HepG2 (cell line): Measurements from ENCODE around the gene CPNE5. TPM values are rescaled to one million over a fixed set of nuclear protein-coding genes. Genes with fewer than 3 reads are reported as not detected.

Source experiments
- CREB1 ChIP-seq, 2 experiments: fragments of 450-650 bp in 1 of 2; IDR thresholded peaks; 2 replicates each; pipeline ENCODE4 v1.6.1; 2016 to 2017; ENCODE audit warnings: control low read depth in 1 of 2, mild to moderate bottlenecking in 1 of 2, missing compliant biosample characterization in 1 of 2, missing genetic modification characterization in 1 of 2
- FOXA1 ChIP-seq, 2 experiments: fragments of 450-650 bp in 1 of 2; sonication (generic) in 1 of 2; formaldehyde crosslinking in 1 of 2; IDR thresholded peaks; 2 replicates each; pipeline versions ENCODE4 v1.4.0 to v1.6.1; 2016 to 2020; ENCODE audit warnings: missing genetic modification reagents in 1 of 2
- FOXK1 ChIP-seq: sonication (generic); formaldehyde crosslinking; IDR thresholded peaks from 2 replicates; pipeline ENCODE4 v1.4.0; 2020; ENCODE audit warnings: low read depth, missing genetic modification reagents, borderline replicate concordance
- IRF2 ChIP-seq: IDR thresholded peaks from 2 replicates; pipeline ENCODE4 v1.6.1; 2018; ENCODE audit warnings: missing genetic modification reagents, missing compliant biosample characterization
- PITX1 ChIP-seq: sonication (generic); formaldehyde crosslinking; IDR thresholded peaks from 2 replicates; pipeline ENCODE4 v1.5.1; 2020; ENCODE audit warnings: mild to moderate bottlenecking, missing genetic modification reagents
- STAG1 ChIP-seq: sonication (generic); formaldehyde crosslinking; IDR thresholded peaks from 2 replicates; pipeline ENCODE4 v1.4.0; 2020; ENCODE audit warnings: missing genetic modification reagents
- THAP11 ChIP-seq: IDR thresholded peaks from 2 replicates; pipeline ENCODE4 v1.6.1; 2016; ENCODE audit warnings: missing biosample characterization, missing genetic modification reagents
- ZNF205 ChIP-seq: IDR thresholded peaks from 2 replicates; pipeline ENCODE4 v1.6.1; 2018; ENCODE audit warnings: missing biosample characterization, missing genetic modification reagents
- ZNF44 ChIP-seq: sonication (generic); formaldehyde crosslinking; IDR thresholded peaks from 2 replicates; pipeline ENCODE4 v1.5.1; 2020; ENCODE audit warnings: mild to moderate bottlenecking, missing genetic modification reagents
- ZNF766 ChIP-seq: sonication (generic); formaldehyde crosslinking; IDR thresholded peaks from 2 replicates; pipeline ENCODE4 v1.5.0; 2020; ENCODE audit warnings: missing genetic modification reagents, borderline replicate concordance
- polyA plus RNA-seq, 8 experiments: library from polyadenylated mRNA; depleted of rRNA in 3 of 8; stranded (reverse) in 7 of 8; unstranded in 1 of 8; fragments of >200 nt; fragmentation: Illumina TruSeq in 4 of 8; extraction: Trizol in 4 of 8; gene quantifications; 2 replicates each; pipeline versions ENCODE4 v1.2.1 to v1.2.3, GENCODE V29; 2011 to 2016; ENCODE audit warnings: low read depth in 4 of 8, missing spikeins in 1 of 8, mixed read lengths in 1 of 8; ENCODE audit not compliant: insufficient read depth in 1 of 8
- total RNA-seq, 5 experiments: library from RNA; depleted of rRNA; stranded (reverse); fragments of >200 nt; fragmentation: Illumina TruSeq; extraction: Trizol; gene quantifications; 2 replicates each; pipeline ENCODE4 v1.2.3, GENCODE V29; 2016; ENCODE audit warnings: low read depth in 1 of 5
- TF ChIP-seq, protein P1 (sequence below): IDR thresholded peaks from 2 replicates; pipeline ENCODE4 v1.6.1; 2018; ENCODE audit warnings: missing genetic modification reagents, mild to moderate bottlenecking, missing compliant biosample characterization
- TF ChIP-seq, protein P2 (sequence below): sonication (generic); formaldehyde crosslinking; IDR thresholded peaks from 2 replicates; pipeline ENCODE4 v1.4.0; 2020; ENCODE audit warnings: missing genetic modification reagents
- TF ChIP-seq, protein P3 (sequence below): sonication (generic); formaldehyde crosslinking; IDR thresholded peaks from 2 replicates; pipeline ENCODE4 v1.9.0; 2022; ENCODE audit warnings: missing genetic modification reagents, mild to moderate bottlenecking, borderline replicate concordance
- TF ChIP-seq, protein P4 (sequence below), 2 experiments: sonication (generic) in 1 of 2; formaldehyde crosslinking in 1 of 2; IDR thresholded peaks; 2 replicates each; pipeline versions ENCODE4 v1.4.0 to v1.6.1; 2018 to 2020; ENCODE audit warnings: missing genetic modification reagents in 2 of 2, borderline replicate concordance in 1 of 2, low read depth in 1 of 2, mild to moderate bottlenecking in 1 of 2, missing biosample characterization in 1 of 2
- TF ChIP-seq, protein P5 (sequence below): sonication (generic); formaldehyde crosslinking; IDR thresholded peaks from 2 replicates; pipeline ENCODE4 v1.5.1; 2020; ENCODE audit warnings: mild to moderate bottlenecking, missing genetic modification reagents, moderate library complexity
- TF ChIP-seq, protein P6 (sequence below): sonication (generic); formaldehyde crosslinking; IDR thresholded peaks from 2 replicates; pipeline ENCODE4 v1.5.0; 2020; ENCODE audit warnings: missing genetic modification reagents

CPNE5 gene
- total and polyA plus RNA-seq, 2 of the 13 experiments (the other 11 are each of a cell fraction or from before 2014, with no cell fraction given), result 0.16 TPM; not detected in 1

GRCh38 chr6:36759148-36759759 is 80.0 kb downstream of the CPNE5 start (continued):
- TF ChIP-seq, protein P1, sequence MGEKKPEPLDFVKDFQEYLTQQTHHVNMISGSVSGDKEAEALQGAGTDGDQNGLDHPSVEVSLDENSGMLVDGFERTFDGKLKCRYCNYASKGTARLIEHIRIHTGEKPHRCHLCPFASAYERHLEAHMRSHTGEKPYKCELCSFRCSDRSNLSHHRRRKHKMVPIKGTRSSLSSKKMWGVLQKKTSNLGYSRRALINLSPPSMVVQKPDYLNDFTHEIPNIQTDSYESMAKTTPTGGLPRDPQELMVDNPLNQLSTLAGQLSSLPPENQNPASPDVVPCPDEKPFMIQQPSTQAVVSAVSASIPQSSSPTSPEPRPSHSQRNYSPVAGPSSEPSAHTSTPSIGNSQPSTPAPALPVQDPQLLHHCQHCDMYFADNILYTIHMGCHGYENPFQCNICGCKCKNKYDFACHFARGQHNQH (CRISPR knock-in tag), result 0 out of 2 replicates have a peak, but pooled peaks have one; percentile 40
- peak; percentile 40; the same call in 1 of the 2 replicates for TF ChIP-seq ZNF766
- no peak for TF ChIP-seq FOXA1 (IDR thresholded peaks at IDR 0.05)
- TF ChIP-seq FOXA1 (CRISPR knock-in tag; IDR thresholded peaks at IDR 0.05), result no peak
- 0 out of 2 replicates have a peak, but pooled peaks have one; percentile 38 for TF ChIP-seq IRF2 (CRISPR knock-in tag)
- TF ChIP-seq, protein P2, sequence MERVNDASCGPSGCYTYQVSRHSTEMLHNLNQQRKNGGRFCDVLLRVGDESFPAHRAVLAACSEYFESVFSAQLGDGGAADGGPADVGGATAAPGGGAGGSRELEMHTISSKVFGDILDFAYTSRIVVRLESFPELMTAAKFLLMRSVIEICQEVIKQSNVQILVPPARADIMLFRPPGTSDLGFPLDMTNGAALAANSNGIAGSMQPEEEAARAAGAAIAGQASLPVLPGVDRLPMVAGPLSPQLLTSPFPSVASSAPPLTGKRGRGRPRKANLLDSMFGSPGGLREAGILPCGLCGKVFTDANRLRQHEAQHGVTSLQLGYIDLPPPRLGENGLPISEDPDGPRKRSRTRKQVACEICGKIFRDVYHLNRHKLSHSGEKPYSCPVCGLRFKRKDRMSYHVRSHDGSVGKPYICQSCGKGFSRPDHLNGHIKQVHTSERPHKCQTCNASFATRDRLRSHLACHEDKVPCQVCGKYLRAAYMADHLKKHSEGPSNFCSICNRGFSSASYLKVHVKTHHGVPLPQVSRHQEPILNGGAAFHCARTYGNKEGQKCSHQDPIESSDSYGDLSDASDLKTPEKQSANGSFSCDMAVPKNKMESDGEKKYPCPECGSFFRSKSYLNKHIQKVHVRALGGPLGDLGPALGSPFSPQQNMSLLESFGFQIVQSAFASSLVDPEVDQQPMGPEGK (CRISPR knock-in tag), result 0 out of 2 replicates have a peak, but pooled peaks have one; percentile 39
- TF ChIP-seq, protein P3, sequence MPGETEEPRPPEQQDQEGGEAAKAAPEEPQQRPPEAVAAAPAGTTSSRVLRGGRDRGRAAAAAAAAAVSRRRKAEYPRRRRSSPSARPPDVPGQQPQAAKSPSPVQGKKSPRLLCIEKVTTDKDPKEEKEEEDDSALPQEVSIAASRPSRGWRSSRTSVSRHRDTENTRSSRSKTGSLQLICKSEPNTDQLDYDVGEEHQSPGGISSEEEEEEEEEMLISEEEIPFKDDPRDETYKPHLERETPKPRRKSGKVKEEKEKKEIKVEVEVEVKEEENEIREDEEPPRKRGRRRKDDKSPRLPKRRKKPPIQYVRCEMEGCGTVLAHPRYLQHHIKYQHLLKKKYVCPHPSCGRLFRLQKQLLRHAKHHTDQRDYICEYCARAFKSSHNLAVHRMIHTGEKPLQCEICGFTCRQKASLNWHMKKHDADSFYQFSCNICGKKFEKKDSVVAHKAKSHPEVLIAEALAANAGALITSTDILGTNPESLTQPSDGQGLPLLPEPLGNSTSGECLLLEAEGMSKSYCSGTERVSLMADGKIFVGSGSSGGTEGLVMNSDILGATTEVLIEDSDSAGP (CRISPR knock-in tag), result peak; percentile 35; the same call in 1 of the 2 replicates
- no peak for TF ChIP-seq CREB1 (IDR thresholded peaks at IDR 0.05)
- no peak for TF ChIP-seq CREB1 (CRISPR knock-in tag; IDR thresholded peaks at IDR 0.05)
- peak; percentile 95 for TF ChIP-seq STAG1 (CRISPR knock-in tag)
- no peak for TF ChIP-seq PITX1 (CRISPR knock-in tag)
- TF ChIP-seq THAP11 (CRISPR knock-in tag), result 0 out of 2 replicates have a peak, but pooled peaks have one; percentile 16
- TF ChIP-seq FOXK1 (CRISPR knock-in tag), result peak; percentile 38; the same call in 1 of the 2 replicates
- TF ChIP-seq, protein P4, sequence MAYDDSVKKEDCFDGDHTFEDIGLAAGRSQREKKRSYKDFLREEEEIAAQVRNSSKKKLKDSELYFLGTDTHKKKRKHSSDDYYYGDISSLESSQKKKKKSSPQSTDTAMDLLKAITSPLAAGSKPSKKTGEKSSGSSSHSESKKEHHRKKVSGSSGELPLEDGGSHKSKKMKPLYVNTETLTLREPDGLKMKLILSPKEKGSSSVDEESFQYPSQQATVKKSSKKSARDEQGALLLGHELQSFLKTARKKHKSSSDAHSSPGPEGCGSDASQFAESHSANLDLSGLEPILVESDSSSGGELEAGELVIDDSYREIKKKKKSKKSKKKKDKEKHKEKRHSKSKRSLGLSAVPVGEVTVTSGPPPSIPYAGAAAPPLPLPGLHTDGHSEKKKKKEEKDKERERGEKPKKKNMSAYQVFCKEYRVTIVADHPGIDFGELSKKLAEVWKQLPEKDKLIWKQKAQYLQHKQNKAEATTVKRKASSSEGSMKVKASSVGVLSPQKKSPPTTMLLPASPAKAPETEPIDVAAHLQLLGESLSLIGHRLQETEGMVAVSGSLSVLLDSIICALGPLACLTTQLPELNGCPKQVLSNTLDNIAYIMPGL (CRISPR knock-in tag; IDR thresholded peaks at IDR 0.05; ENCODE audit: borderline replicate concordance in 1 of 2, low read depth in 1 of 2), result 0 out of 4 replicates have a peak, but pooled peaks of 1 of the 2 experiments have one; percentile 28
- TF ChIP-seq, protein P5, sequence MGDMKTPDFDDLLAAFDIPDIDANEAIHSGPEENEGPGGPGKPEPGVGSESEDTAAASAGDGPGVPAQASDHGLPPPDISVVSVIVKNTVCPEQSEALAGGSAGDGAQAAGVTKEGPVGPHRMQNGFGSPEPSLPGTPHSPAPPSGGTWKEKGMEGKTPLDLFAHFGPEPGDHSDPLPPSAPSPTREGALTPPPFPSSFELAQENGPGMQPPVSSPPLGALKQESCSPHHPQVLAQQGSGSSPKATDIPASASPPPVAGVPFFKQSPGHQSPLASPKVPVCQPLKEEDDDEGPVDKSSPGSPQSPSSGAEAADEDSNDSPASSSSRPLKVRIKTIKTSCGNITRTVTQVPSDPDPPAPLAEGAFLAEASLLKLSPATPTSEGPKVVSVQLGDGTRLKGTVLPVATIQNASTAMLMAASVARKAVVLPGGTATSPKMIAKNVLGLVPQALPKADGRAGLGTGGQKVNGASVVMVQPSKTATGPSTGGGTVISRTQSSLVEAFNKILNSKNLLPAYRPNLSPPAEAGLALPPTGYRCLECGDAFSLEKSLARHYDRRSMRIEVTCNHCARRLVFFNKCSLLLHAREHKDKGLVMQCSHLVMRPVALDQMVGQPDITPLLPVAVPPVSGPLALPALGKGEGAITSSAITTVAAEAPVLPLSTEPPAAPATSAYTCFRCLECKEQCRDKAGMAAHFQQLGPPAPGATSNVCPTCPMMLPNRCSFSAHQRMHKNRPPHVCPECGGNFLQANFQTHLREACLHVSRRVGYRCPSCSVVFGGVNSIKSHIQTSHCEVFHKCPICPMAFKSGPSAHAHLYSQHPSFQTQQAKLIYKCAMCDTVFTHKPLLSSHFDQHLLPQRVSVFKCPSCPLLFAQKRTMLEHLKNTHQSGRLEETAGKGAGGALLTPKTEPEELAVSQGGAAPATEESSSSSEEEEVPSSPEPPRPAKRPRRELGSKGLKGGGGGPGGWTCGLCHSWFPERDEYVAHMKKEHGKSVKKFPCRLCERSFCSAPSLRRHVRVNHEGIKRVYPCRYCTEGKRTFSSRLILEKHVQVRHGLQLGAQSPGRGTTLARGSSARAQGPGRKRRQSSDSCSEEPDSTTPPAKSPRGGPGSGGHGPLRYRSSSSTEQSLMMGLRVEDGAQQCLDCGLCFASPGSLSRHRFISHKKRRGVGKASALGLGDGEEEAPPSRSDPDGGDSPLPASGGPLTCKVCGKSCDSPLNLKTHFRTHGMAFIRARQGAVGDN (CRISPR knock-in tag), result peak; percentile 45; the same call in 1 of the 2 replicates
- TF ChIP-seq, protein P6, sequence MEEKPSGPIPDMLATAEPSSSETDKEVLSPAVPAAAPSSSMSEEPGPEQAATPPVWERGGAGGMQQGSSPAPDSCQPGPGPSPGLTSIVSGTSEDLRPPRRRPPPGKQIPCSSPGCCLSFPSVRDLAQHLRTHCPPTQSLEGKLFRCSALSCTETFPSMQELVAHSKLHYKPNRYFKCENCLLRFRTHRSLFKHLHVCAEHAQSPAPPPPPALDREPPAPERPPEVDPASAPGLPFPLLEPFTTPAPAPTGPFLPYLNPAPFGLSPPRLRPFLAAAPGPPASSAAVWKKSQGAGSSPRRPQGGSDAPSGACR, result no peak
- no peak for TF ChIP-seq ZNF205
- no peak for TF ChIP-seq ZNF44 (CRISPR knock-in tag)
